Measurements from ENCODE around the gene USP8.
"Not testable (repeated sequence)": the region's sequence is repeated elsewhere in the genome, so short reads cannot be mapped to it uniquely, and the experiment has no call there.

The USP8 gene

GRCh38 chr15:50425219-50425618, 1.0 kb downstream of the USP8 start:
- no peak for DNase-seq (ENCODE audit: low spot score)
- TF ChIP-seq CTCF (conservative IDR thresholded peaks at IDR 0.05; ENCODE audit: low read depth) = no peak
- ChIA-PET CTCF (no interaction called here), POLR2A (ENCODE audit: low non-redundant PET) (interaction anchor here (0.6 to 0.7 kb wide), 3 partner anchors 69 to 449 kb away, joined by 3 to 6 read pairs (median 4); no protein-coding TSS in a partner anchor)
- H3K27ac ChIP-seq = no peak overlapping the region

GRCh38 chr15:50425678-50426246, 1.6 kb downstream of the USP8 start:
- DNase-seq (ENCODE audit: low spot score); POLR2A ChIA-PET (ENCODE audit: low non-redundant PET); H3K27ac ChIP-seq; CTCF ChIA-PET: not testable (repeated sequence)

GRCh38 chr15:50426428-50426827, 2.2 kb downstream of the USP8 start:
- ChIA-PET CTCF (no interaction called here), POLR2A (ENCODE audit: low non-redundant PET) (no interaction called here)
- DNase-seq (ENCODE audit: low spot score) = no peak
- no peak for TF ChIP-seq CTCF (conservative IDR thresholded peaks at IDR 0.05; ENCODE audit: low read depth)
- no peak overlapping the region for H3K27ac ChIP-seq

- CTCF ChIA-PET = no interaction called here
- POLR2A ChIA-PET (ENCODE audit: low non-redundant PET) = no interaction called here
- no peak for DNase-seq (ENCODE audit: low spot score)
- H3K27ac ChIP-seq = no peak overlapping the region
- no peak for TF ChIP-seq CTCF (conservative IDR thresholded peaks at IDR 0.05; ENCODE audit: low read depth)
These were observed 7.0 kb downstream of the USP8 start for GRCh38 chr15:50431204-50431603.

GRCh38 chr15:50432230-50432629, 8.0 kb downstream of the USP8 start:
- H3K27ac ChIP-seq = no peak overlapping the region
- ChIA-PET CTCF (interaction anchor here (0.5 kb wide), 1 partner anchor 338 kb away, joined by 3 read pairs; no protein-coding TSS in a partner anchor), POLR2A (ENCODE audit: low non-redundant PET) (no interaction called here)
- DNase-seq (ENCODE audit: low spot score) = no peak
- TF ChIP-seq CTCF (conservative IDR thresholded peaks at IDR 0.05; ENCODE audit: low read depth) = no peak

GRCh38 chr15:50435772-50436171, 11.6 kb downstream of the USP8 start:
- DNase-seq (ENCODE audit: low spot score) = no peak
- ChIA-PET CTCF (no interaction called here), POLR2A (ENCODE audit: low non-redundant PET) (no interaction called here)

More at GRCh38 chr15:50435772-50436171, 11.6 kb downstream of the USP8 start:
- no peak overlapping the region for H3K27ac ChIP-seq
- no peak for TF ChIP-seq CTCF (conservative IDR thresholded peaks at IDR 0.05; ENCODE audit: low read depth)

All from RWPE1 (cell line).